Measurements from ENCODE around the gene STPG1. TPM values are rescaled to one million over a fixed set of nuclear protein-coding genes. Genes with fewer than 3 reads are reported as not detected.

Gene STPG1
- total and polyA plus RNA-seq, 2 of the 13 experiments (the other 11 are each of a cell fraction or from before 2014, with no cell fraction given) = 3.4 to 4.3 TPM

- TF ChIP-seq, protein P1, sequence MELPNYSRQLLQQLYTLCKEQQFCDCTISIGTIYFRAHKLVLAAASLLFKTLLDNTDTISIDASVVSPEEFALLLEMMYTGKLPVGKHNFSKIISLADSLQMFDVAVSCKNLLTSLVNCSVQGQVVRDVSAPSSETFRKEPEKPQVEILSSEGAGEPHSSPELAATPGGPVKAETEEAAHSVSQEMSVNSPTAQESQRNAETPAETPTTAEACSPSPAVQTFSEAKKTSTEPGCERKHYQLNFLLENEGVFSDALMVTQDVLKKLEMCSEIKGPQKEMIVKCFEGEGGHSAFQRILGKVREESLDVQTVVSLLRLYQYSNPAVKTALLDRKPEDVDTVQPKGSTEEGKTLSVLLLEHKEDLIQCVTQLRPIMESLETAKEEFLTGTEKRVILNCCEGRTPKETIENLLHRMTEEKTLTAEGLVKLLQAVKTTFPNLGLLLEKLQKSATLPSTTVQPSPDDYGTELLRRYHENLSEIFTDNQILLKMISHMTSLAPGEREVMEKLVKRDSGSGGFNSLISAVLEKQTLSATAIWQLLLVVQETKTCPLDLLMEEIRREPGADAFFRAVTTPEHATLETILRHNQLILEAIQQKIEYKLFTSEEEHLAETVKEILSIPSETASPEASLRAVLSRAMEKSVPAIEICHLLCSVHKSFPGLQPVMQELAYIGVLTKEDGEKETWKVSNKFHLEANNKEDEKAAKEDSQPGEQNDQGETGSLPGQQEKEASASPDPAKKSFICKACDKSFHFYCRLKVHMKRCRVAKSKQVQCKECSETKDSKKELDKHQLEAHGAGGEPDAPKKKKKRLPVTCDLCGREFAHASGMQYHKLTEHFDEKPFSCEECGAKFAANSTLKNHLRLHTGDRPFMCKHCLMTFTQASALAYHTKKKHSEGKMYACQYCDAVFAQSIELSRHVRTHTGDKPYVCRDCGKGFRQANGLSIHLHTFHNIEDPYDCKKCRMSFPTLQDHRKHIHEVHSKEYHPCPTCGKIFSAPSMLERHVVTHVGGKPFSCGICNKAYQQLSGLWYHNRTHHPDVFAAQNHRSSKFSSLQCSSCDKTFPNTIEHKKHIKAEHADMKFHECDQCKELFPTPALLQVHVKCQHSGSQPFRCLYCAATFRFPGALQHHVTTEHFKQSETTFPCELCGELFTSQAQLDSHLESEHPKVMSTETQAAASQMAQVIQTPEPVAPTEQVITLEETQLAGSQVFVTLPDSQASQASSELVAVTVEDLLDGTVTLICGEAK (IDR thresholded peaks at IDR 0.05) = no peak
- TF ChIP-seq, protein P1 (CRISPR knock-in tag; IDR thresholded peaks at IDR 0.05) = no peak
- no peak for TF ChIP-seq SRY (CRISPR knock-in tag; IDR thresholded peaks at IDR 0.05)
- no peak for TF ChIP-seq SMAD3 (CRISPR knock-in tag; IDR thresholded peaks at IDR 0.05)
- TF ChIP-seq ZNF263 (CRISPR knock-in tag; IDR thresholded peaks at IDR 0.05) = 0 out of 2 replicates have a peak, but pooled peaks have one; percentile 13
- TF ChIP-seq BATF2 (CRISPR knock-in tag; IDR thresholded peaks at IDR 0.05) = no peak
- no peak for TF ChIP-seq RAD51 (IDR thresholded peaks at IDR 0.05; ENCODE audit: borderline replicate concordance)
- TF ChIP-seq, protein P2, sequence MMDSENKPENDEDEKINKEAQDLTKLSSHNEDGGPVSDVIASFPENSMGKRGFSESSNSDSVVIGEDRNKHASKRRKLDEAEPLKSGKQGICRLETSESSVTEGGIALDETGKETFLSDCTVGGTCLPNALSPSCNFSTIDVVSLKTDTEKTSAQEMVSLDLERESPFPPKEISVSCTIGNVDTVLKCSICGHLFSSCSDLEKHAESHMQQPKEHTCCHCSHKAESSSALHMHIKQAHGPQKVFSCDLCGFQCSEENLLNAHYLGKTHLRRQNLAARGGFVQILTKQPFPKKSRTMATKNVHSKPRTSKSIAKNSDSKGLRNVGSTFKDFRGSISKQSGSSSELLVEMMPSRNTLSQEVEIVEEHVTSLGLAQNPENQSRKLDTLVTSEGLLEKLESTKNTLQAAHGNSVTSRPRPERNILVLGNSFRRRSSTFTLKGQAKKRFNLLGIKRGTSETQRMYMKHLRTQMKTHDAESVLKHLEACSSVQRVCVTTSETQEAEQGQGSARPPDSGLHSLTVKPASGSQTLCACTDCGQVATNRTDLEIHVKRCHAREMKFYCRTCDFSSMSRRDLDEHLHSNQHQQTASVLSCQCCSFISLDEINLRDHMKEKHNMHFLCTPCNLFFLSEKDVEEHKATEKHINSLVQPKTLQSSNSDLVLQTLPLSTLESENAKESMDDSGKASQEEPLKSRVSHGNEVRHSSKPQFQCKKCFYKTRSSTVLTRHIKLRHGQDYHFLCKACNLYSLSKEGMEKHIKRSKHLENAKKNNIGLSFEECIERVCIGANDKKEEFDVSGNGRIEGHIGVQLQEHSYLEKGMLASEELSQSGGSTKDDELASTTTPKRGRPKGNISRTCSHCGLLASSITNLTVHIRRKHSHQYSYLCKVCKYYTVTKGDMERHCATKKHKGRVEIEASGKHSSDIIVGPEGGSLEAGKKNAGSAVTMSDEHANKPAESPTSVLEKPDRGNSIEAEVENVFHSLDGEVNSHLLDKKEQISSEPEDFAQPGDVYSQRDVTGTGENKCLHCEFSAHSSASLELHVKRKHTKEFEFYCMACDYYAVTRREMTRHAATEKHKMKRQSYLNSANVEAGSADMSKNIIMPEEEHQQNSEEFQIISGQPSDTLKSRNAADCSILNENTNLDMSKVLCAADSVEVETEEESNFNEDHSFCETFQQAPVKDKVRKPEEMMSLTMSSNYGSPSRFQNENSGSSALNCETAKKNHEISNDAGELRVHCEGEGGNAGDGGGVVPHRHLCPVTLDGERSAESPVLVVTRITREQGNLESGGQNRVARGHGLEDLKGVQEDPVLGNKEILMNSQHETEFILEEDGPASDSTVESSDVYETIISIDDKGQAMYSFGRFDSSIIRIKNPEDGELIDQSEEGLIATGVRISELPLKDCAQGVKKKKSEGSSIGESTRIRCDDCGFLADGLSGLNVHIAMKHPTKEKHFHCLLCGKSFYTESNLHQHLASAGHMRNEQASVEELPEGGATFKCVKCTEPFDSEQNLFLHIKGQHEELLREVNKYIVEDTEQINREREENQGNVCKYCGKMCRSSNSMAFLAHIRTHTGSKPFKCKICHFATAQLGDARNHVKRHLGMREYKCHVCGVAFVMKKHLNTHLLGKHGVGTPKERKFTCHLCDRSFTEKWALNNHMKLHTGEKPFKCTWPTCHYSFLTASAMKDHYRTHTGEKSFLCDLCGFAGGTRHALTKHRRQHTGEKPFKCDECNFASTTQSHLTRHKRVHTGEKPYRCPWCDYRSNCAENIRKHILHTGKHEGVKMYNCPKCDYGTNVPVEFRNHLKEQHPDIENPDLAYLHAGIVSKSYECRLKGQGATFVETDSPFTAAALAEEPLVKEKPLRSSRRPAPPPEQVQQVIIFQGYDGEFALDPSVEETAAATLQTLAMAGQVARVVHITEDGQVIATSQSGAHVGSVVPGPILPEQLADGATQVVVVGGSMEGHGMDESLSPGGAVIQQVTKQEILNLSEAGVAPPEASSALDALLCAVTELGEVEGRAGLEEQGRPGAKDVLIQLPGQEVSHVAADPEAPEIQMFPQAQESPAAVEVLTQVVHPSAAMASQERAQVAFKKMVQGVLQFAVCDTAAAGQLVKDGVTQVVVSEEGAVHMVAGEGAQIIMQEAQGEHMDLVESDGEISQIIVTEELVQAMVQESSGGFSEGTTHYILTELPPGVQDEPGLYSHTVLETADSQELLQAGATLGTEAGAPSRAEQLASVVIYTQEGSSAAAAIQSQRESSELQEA (CRISPR knock-in tag; IDR thresholded peaks at IDR 0.05; ENCODE audit: not compliant biosample characterization) = peak; percentile 51
Measured at GRCh38 chr1:24413350-24414163, at the start of gene STPG1 (continued).

All from HepG2 (cell line).